HepG2 (cell line): ENCODE data around the gene CKB. TPM values are rescaled to one million over a fixed set of nuclear protein-coding genes. Genes with fewer than 3 reads are reported as not detected.

ENCODE experiments used
- FOXA1 ChIP-seq, 2 experiments: fragments of 450-650 bp in 1 of 2; sonication (generic) in 1 of 2; formaldehyde crosslinking in 1 of 2; IDR thresholded peaks; 2 replicates each; pipeline versions ENCODE4 v1.4.0 to v1.6.1; 2016 to 2020; ENCODE audit warnings: missing genetic modification reagents in 1 of 2
- FOXA3 ChIP-seq: IDR thresholded peaks from 2 replicates; pipeline ENCODE4 v1.6.1; 2016; ENCODE audit warnings: missing genetic modification reagents, missing compliant biosample characterization
- GLI4 ChIP-seq: sonication (generic); formaldehyde crosslinking; IDR thresholded peaks from 2 replicates; pipeline ENCODE4 v1.5.1; 2020; ENCODE audit warnings: missing genetic modification reagents, mild to moderate bottlenecking, moderate library complexity, borderline replicate concordance
- HNRNPK ChIP-seq: fragments of 200-400 bp; formaldehyde crosslinking; IDR thresholded peaks from 2 replicates; pipeline ENCODE4 v1.6.1; 2018; ENCODE audit warnings: low read length, low read depth, moderate library complexity, mild to moderate bottlenecking; ENCODE audit not compliant: poor library complexity, severe bottlenecking
- IRF2 ChIP-seq: IDR thresholded peaks from 2 replicates; pipeline ENCODE4 v1.6.1; 2018; ENCODE audit warnings: missing genetic modification reagents, missing compliant biosample characterization
- KDM4B ChIP-seq: sonication (generic); formaldehyde crosslinking; IDR thresholded peaks from 2 replicates; pipeline ENCODE4 v1.4.0; 2020; ENCODE audit warnings: missing genetic modification reagents
- PITX1 ChIP-seq: sonication (generic); formaldehyde crosslinking; IDR thresholded peaks from 2 replicates; pipeline ENCODE4 v1.5.1; 2020; ENCODE audit warnings: mild to moderate bottlenecking, missing genetic modification reagents
- POLR2A ChIP-seq, 2 experiments: IDR thresholded peaks; 2 replicates each; pipeline ENCODE4 v1.6.1; 2011; ENCODE audit warnings: low read depth in 2 of 2, low read length in 2 of 2, mild to moderate bottlenecking in 1 of 2, moderate library complexity in 1 of 2; ENCODE audit not compliant: insufficient read depth in 1 of 2
- RBM39 ChIP-seq: fragments of 200-400 bp; formaldehyde crosslinking; IDR thresholded peaks from one replicate; pipeline ENCODE4 v1.6.1; 2018; ENCODE audit warnings: antibody characterized with exemption, mild to moderate bottlenecking, low read depth, low read length; ENCODE audit not compliant: poor library complexity, severe bottlenecking
- RXRB ChIP-seq: IDR thresholded peaks from 2 replicates; pipeline ENCODE4 v1.6.1; 2016; ENCODE audit warnings: borderline replicate concordance, missing genetic modification reagents, missing compliant biosample characterization
- SALL1 ChIP-seq: sonication (generic); formaldehyde crosslinking; IDR thresholded peaks from 2 replicates; pipeline ENCODE4 v1.8.0; 2022; ENCODE audit warnings: mild to moderate bottlenecking, missing genetic modification reagents
- SKI ChIP-seq: fragments of 450-650 bp; IDR thresholded peaks from one replicate; pipeline ENCODE4 v1.6.1; 2018; ENCODE audit warnings: mild to moderate bottlenecking; ENCODE audit not compliant: partially characterized antibody
- SP1 ChIP-seq, 2 experiments: fragments of 450-650 bp in 1 of 2; sonication (generic) in 1 of 2; formaldehyde crosslinking in 1 of 2; IDR thresholded peaks; 2 replicates each; pipeline versions ENCODE4 v1.4.0 to v1.6.1; 2016 to 2020; ENCODE audit warnings: missing genetic modification reagents in 1 of 2
- SPEN ChIP-seq: sonication (generic); formaldehyde crosslinking; IDR thresholded peaks from 2 replicates; pipeline ENCODE4 v1.5.1; 2020; ENCODE audit warnings: low read depth, mild to moderate bottlenecking, missing genetic modification reagents
- TAF1 ChIP-seq: sonication (generic); formaldehyde crosslinking; IDR thresholded peaks from 2 replicates; pipeline ENCODE4 v1.4.0; 2020; ENCODE audit warnings: missing genetic modification reagents
- TCF7L2 ChIP-seq: IDR thresholded peaks from 2 replicates; pipeline ENCODE4 v1.6.1; 2011; ENCODE audit warnings: mild to moderate bottlenecking, low read depth, low read length, moderate library complexity
- YY1 ChIP-seq: IDR thresholded peaks from 2 replicates; pipeline ENCODE4 v1.6.1; 2011; ENCODE audit warnings: low read length, low read depth, moderate library complexity, mild to moderate bottlenecking; ENCODE audit not compliant: insufficient read depth, insufficient replicate concordance
- ZBTB42 ChIP-seq: sonication (generic); formaldehyde crosslinking; IDR thresholded peaks from 2 replicates; pipeline ENCODE4 v1.5.0; 2020; ENCODE audit warnings: mild to moderate bottlenecking, missing genetic modification reagents
- ZNF121 ChIP-seq: sonication (generic); formaldehyde crosslinking; IDR thresholded peaks from 2 replicates; pipeline ENCODE4 v1.5.0; 2020; ENCODE audit warnings: mild to moderate bottlenecking, missing genetic modification reagents
- ZNF138 ChIP-seq: sonication (generic); formaldehyde crosslinking; IDR thresholded peaks from 2 replicates; pipeline ENCODE4 v1.5.0; 2020; ENCODE audit warnings: mild to moderate bottlenecking, low read depth, missing genetic modification reagents
- ZNF253 ChIP-seq: sonication (generic); formaldehyde crosslinking; IDR thresholded peaks from 2 replicates; pipeline ENCODE4 v1.8.0; 2022; ENCODE audit warnings: mild to moderate bottlenecking, missing genetic modification reagents, borderline replicate concordance
- ZNF569 ChIP-seq: sonication (generic); formaldehyde crosslinking; IDR thresholded peaks from 2 replicates; pipeline ENCODE4 v1.5.0; 2020; ENCODE audit warnings: mild to moderate bottlenecking, missing genetic modification reagents, moderate library complexity, borderline replicate concordance
- ZNF652 ChIP-seq: IDR thresholded peaks from 2 replicates; pipeline ENCODE4 v1.6.1; 2016; ENCODE audit warnings: low read depth, borderline replicate concordance
- ZNF747 ChIP-seq: sonication (generic); formaldehyde crosslinking; IDR thresholded peaks from 2 replicates; pipeline ENCODE4 v1.8.1; 2023; ENCODE audit warnings: missing genetic modification reagents, mild to moderate bottlenecking, borderline replicate concordance
- ZNF777 ChIP-seq: sonication (generic); formaldehyde crosslinking; IDR thresholded peaks from 2 replicates; pipeline ENCODE4 v1.4.0; 2020; ENCODE audit warnings: missing genetic modification reagents
- ZNF841 ChIP-seq: sonication (generic); formaldehyde crosslinking; IDR thresholded peaks from 2 replicates; pipeline ENCODE4 v1.8.1; 2023; ENCODE audit warnings: missing genetic modification reagents, borderline replicate concordance
- ZSCAN21 ChIP-seq: sonication (generic); formaldehyde crosslinking; IDR thresholded peaks from 2 replicates; pipeline ENCODE4 v1.8.0; 2022; ENCODE audit warnings: mild to moderate bottlenecking, missing genetic modification reagents, moderate library complexity, borderline replicate concordance
- polyA plus RNA-seq, 8 experiments: library from polyadenylated mRNA; depleted of rRNA in 3 of 8; stranded (reverse) in 7 of 8; unstranded in 1 of 8; fragments of >200 nt; fragmentation: Illumina TruSeq in 4 of 8; extraction: Trizol in 4 of 8; gene quantifications; 2 replicates each; pipeline versions ENCODE4 v1.2.1 to v1.2.3, GENCODE V29; 2011 to 2016; ENCODE audit warnings: low read depth in 4 of 8, missing spikeins in 1 of 8, mixed read lengths in 1 of 8; ENCODE audit not compliant: insufficient read depth in 1 of 8
- total RNA-seq, 5 experiments: library from RNA; depleted of rRNA; stranded (reverse); fragments of >200 nt; fragmentation: Illumina TruSeq; extraction: Trizol; gene quantifications; 2 replicates each; pipeline ENCODE4 v1.2.3, GENCODE V29; 2016; ENCODE audit warnings: low read depth in 1 of 5
- TF ChIP-seq, protein P1 (sequence below): sonication (generic); formaldehyde crosslinking; IDR thresholded peaks from 2 replicates; pipeline ENCODE4 v1.4.0; 2020; ENCODE audit warnings: missing genetic modification reagents
- TF ChIP-seq, protein P2 (sequence below): sonication (generic); formaldehyde crosslinking; IDR thresholded peaks from 2 replicates; pipeline ENCODE4 v1.4.0; 2020; ENCODE audit warnings: mild to moderate bottlenecking, low read depth, missing genetic modification reagents

CKB gene
- total and polyA plus RNA-seq, 2 of the 13 experiments (the other 11 are each of a cell fraction or from before 2014, with no cell fraction given) = 82.3 to 217 TPM

DNA sequence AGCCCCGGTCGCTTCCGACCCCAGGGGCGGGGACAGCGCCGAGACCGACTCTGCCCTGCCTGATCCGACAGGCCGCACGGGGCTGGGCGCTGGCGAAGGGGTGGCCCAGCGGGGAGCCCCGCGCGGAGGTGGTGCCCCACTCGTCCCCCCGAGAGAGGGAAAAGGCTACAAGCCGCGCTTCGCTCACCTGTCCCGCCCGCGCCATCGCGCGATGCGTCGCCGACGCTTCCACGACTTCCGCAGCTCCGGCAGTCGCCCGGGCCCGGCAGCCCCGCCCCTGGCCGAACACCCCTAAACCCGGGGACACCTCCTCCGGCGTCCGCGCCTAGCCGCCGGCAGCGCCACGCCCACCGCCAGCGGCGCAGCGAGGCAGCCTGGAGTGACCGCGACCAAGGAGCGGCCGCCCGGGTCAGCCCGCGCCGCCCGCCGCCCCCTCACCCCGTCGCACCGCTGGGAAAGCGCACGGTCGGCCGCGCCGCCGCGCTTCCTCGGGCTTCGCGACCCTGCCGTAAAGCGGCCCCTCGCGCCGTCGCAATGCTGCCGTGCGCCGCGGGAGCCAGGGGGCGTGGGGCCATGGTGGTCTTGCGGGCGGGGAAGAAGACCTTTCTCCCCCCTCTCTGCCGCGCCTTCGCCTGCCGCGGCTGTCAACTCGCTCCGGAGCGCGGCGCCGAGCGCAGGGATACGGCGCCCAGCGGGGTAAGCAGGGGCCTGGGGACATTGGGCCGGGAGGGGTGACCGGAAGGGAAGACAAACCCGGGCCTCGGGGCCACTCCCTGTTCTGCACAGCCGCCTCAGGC lies 40.0 kb upstream of the CKB start, which contains the start of the genes BAG5 and COA8 (continued):
- no peak for TF ChIP-seq ZNF569 (CRISPR knock-in tag)
- no peak for TF ChIP-seq SP1 (IDR thresholded peaks at IDR 0.05)
- TF ChIP-seq SP1 (CRISPR knock-in tag; IDR thresholded peaks at IDR 0.05) = peak; percentile 61
- peak; percentile 82 for TF ChIP-seq SPEN
- peak; percentile 31; the same call in 1 of the 2 replicates for TF ChIP-seq ZSCAN21
- TF ChIP-seq ZNF747 (CRISPR knock-in tag) = no peak; the same call in 1 of the 2 replicates
- TF ChIP-seq ZBTB42 = 0 out of 2 replicates have a peak, but pooled peaks have one; percentile 21
- TF ChIP-seq ZNF138 (CRISPR knock-in tag) = 0 out of 2 replicates have a peak, but pooled peaks have one; percentile 71
- peak; percentile 62 to 76 for TF ChIP-seq POLR2A (IDR thresholded peaks at IDR 0.05; ENCODE audit: insufficient read depth in 1 of 2, low read depth in 2 of 2, low read length in 2 of 2)
- 0 out of 2 replicates have a peak, but pooled peaks have one; percentile 31 for TF ChIP-seq ZNF777
- peak; percentile 75 for TF ChIP-seq YY1
- no peak for TF ChIP-seq ZNF652 (CRISPR knock-in tag)
- TF ChIP-seq, protein P1, sequence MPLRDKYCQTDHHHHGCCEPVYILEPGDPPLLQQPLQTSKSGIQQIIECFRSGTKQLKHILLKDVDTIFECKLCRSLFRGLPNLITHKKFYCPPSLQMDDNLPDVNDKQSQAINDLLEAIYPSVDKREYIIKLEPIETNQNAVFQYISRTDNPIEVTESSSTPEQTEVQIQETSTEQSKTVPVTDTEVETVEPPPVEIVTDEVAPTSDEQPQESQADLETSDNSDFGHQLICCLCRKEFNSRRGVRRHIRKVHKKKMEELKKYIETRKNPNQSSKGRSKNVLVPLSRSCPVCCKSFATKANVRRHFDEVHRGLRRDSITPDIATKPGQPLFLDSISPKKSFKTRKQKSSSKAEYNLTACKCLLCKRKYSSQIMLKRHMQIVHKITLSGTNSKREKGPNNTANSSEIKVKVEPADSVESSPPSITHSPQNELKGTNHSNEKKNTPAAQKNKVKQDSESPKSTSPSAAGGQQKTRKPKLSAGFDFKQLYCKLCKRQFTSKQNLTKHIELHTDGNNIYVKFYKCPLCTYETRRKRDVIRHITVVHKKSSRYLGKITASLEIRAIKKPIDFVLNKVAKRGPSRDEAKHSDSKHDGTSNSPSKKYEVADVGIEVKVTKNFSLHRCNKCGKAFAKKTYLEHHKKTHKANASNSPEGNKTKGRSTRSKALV = no peak
- peak; percentile 67 for TF ChIP-seq TAF1 (CRISPR knock-in tag)
- TF ChIP-seq, protein P2, sequence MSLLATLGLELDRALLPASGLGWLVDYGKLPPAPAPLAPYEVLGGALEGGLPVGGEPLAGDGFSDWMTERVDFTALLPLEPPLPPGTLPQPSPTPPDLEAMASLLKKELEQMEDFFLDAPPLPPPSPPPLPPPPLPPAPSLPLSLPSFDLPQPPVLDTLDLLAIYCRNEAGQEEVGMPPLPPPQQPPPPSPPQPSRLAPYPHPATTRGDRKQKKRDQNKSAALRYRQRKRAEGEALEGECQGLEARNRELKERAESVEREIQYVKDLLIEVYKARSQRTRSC = no peak
- peak; percentile 80 for TF ChIP-seq SKI
- TF ChIP-seq PITX1 (CRISPR knock-in tag) = peak; percentile 38; the same call in 1 of the 2 replicates
- peak; percentile 41 for TF ChIP-seq SALL1 (CRISPR knock-in tag)
- peak; percentile 15; the same call in 1 of the 2 replicates for TF ChIP-seq RXRB (CRISPR knock-in tag)
- TF ChIP-seq KDM4B = peak; percentile 58; the same call in 1 of the 2 replicates
- TF ChIP-seq ZNF841 (CRISPR knock-in tag) = no peak
- no peak for TF ChIP-seq FOXA1 (IDR thresholded peaks at IDR 0.05)
- no peak for TF ChIP-seq FOXA1 (CRISPR knock-in tag; IDR thresholded peaks at IDR 0.05)
- 0 out of 2 replicates have a peak, but pooled peaks have one; percentile 4 for TF ChIP-seq ZNF121 (CRISPR knock-in tag)
- no peak for TF ChIP-seq ZNF253 (CRISPR knock-in tag)
- TF ChIP-seq HNRNPK = peak; percentile 54
- TF ChIP-seq IRF2 (CRISPR knock-in tag) = 0 out of 2 replicates have a peak, but pooled peaks have one; percentile 31
- TF ChIP-seq GLI4 (CRISPR knock-in tag) = no peak
- TF ChIP-seq FOXA3 (CRISPR knock-in tag) = peak; percentile 24; the same call in 1 of the 2 replicates
- TF ChIP-seq RBM39 = no peak
- no peak for TF ChIP-seq TCF7L2
